Osteocyte (in vitro differentiated cells): ENCODE data around the gene HOXA1. TPM values are rescaled to one million over a fixed set of nuclear protein-coding genes. Genes with fewer than 3 reads are reported as not detected.

Source experiments
- DNase-seq: peaks from one replicate; pipeline ENCODE4 v3.0.0; 2021; ENCODE audit warnings: mixed read lengths; ENCODE audit not compliant: unreplicated experiment; ENCODE audit errors: extremely low spot score
- H3K27ac Mint-ChIP-seq: one replicate; pipeline ENCODE4 v1.8.0; 2021; ENCODE audit warnings: mild to moderate bottlenecking, mixed read lengths; ENCODE audit not compliant: unreplicated experiment
- H3K27me3 Mint-ChIP-seq: one replicate; pipeline ENCODE4 v1.8.0; 2021; ENCODE audit warnings: mixed read lengths; ENCODE audit not compliant: unreplicated experiment
- H3K36me3 Mint-ChIP-seq: one replicate; pipeline ENCODE4 v1.8.0; 2021; ENCODE audit warnings: mixed read lengths; ENCODE audit not compliant: unreplicated experiment
- H3K4me1 Mint-ChIP-seq: one replicate; pipeline ENCODE4 v1.8.0; 2021; ENCODE audit warnings: mixed read lengths; ENCODE audit not compliant: unreplicated experiment
- H3K4me3 Mint-ChIP-seq: one replicate; pipeline ENCODE4 v1.8.0; 2021; ENCODE audit warnings: mild to moderate bottlenecking, moderate library complexity, mixed read lengths; ENCODE audit not compliant: unreplicated experiment
- H3K9me3 Mint-ChIP-seq: one replicate; pipeline ENCODE4 v1.8.0; 2021; ENCODE audit warnings: mixed read lengths; ENCODE audit not compliant: unreplicated experiment
- CTCF ChIP-seq: fragments of 200-600 bp; sonication (generic); IDR thresholded peaks from 2 replicates; pipeline ENCODE4 v1.5.0; 2021; ENCODE audit warnings: antibody characterized with exemption, mild to moderate bottlenecking, moderate library complexity
- total RNA-seq: library from RNA; stranded (reverse); gene quantifications from 2 replicates; pipeline ENCODE4 v1.2.1, GENCODE V29; 2021

The HOXA1 gene
- total RNA-seq, 1 donor from 2014 or later, result not detected

- DNase-seq, result peak; percentile 40
- Mint-ChIP-seq H3K27ac (no peak overlapping the region), H3K27me3 (peaks cover 86% of the 10 kb centered on the region)
These were observed 13.8 kb upstream of the HOXA1 start for GRCh38 chr7:27109466-27110185.

GRCh38 chr7:27108390-27109127 lies 12.8 kb upstream of the HOXA1 start:
- no peaks in the 10 kb centered on the region for H3K36me3 Mint-ChIP-seq
- H3K27me3 Mint-ChIP-seq, result peaks cover 92% of the 10 kb centered on the region
- H3K4me1 Mint-ChIP-seq, result peaks cover 9% of the 10 kb centered on the region
- no peak overlapping the region for H3K27ac Mint-ChIP-seq
- H3K4me3 Mint-ChIP-seq, result no peak overlapping the region
- H3K9me3 Mint-ChIP-seq, result no peaks in the 10 kb centered on the region
- no peak for TF ChIP-seq CTCF
- DNase-seq, result peak; percentile 75

More at GRCh38 chr7:27109466-27110185, 13.8 kb upstream of the HOXA1 start:
- Mint-ChIP-seq H3K4me1 (peaks cover 9% of the 10 kb centered on the region), H3K4me3 (no peak overlapping the region), H3K36me3 (no peaks in the 10 kb centered on the region), H3K9me3 (no peaks in the 10 kb centered on the region)
- no peak for TF ChIP-seq CTCF

GRCh38 chr7:27107391-27108381 lies 11.9 kb upstream of the HOXA1 start:
- no peak for TF ChIP-seq CTCF
- DNase-seq, result peak; percentile 70
- peaks cover 3% of the 10 kb centered on the region for H3K36me3 Mint-ChIP-seq
- peaks cover 94% of the 10 kb centered on the region for H3K27me3 Mint-ChIP-seq
- H3K4me3 Mint-ChIP-seq, result no peak overlapping the region
- H3K4me1 Mint-ChIP-seq, result peaks cover 11% of the 10 kb centered on the region
- H3K27ac Mint-ChIP-seq, result no peak overlapping the region
- H3K9me3 Mint-ChIP-seq, result no peaks in the 10 kb centered on the region

GRCh38 chr7:27106901-27107240 lies 11.1 kb upstream of the HOXA1 start:
- DNase-seq, result no peak
- Mint-ChIP-seq H3K4me1 (peaks cover 11% of the 10 kb centered on the region), H3K9me3 (no peaks in the 10 kb centered on the region), H3K27ac (no peak overlapping the region), H3K36me3 (peaks cover 3% of the 10 kb centered on the region), H3K4me3 (no peak overlapping the region), H3K27me3 (peaks cover 93% of the 10 kb centered on the region)
- no peak for TF ChIP-seq CTCF
